GM12865 (cell line): ENCODE measurements around the gene ARHGEF12.

Experiments
- DNase-seq: peaks from one replicate; pipeline ENCODE4 v3.0.0; 2010; ENCODE audit warnings: low read depth
- H3K4me3 ChIP-seq: 2 replicates; pipeline ENCODE4 v1.5.1; 2011; ENCODE audit warnings: mild to moderate bottlenecking, low read depth, low read length, control low read depth
- TF ChIP-seq, protein P1 (sequence below): IDR thresholded peaks from 2 replicates; pipeline ENCODE4 v1.5.1; 2011; ENCODE audit warnings: low read length, control low read depth, low read depth, inconsistent platforms; ENCODE audit not compliant: insufficient read depth; ENCODE audit errors: missing control alignments

ARHGEF12 gene

GRCh38 chr11:120350637-120351036 is 14.4 kb downstream of the ARHGEF12 start:
- TF ChIP-seq, protein P1, sequence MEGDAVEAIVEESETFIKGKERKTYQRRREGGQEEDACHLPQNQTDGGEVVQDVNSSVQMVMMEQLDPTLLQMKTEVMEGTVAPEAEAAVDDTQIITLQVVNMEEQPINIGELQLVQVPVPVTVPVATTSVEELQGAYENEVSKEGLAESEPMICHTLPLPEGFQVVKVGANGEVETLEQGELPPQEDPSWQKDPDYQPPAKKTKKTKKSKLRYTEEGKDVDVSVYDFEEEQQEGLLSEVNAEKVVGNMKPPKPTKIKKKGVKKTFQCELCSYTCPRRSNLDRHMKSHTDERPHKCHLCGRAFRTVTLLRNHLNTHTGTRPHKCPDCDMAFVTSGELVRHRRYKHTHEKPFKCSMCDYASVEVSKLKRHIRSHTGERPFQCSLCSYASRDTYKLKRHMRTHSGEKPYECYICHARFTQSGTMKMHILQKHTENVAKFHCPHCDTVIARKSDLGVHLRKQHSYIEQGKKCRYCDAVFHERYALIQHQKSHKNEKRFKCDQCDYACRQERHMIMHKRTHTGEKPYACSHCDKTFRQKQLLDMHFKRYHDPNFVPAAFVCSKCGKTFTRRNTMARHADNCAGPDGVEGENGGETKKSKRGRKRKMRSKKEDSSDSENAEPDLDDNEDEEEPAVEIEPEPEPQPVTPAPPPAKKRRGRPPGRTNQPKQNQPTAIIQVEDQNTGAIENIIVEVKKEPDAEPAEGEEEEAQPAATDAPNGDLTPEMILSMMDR, result no peak

DNA sequence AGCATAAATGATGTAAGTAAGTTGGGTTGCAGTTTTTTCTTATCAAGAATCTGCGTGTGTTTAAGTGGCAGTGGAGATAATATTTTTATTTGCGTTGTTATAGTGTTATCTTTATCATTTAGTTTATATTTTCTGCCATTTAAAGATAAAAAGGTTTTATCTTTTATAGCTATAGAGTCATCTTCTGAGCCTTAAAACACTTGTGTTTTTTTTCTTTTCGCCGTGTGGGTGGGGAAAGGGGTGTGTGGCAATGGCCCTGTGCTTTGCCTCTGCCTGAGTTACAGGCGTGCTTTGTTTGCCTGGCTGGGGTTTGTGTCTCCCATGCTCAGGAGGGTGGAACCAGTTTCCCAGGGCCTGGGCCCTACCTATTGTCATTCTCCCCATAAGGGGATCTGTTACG is 16.2 kb downstream of the ARHGEF12 start:
- no peak overlapping the region for H3K4me3 ChIP-seq
- TF ChIP-seq, protein P1, result no peak
- DNase-seq, result no peak

More at GRCh38 chr11:120350637-120351036, 14.4 kb downstream of the ARHGEF12 start:
- DNase-seq, result no peak
- no peak overlapping the region for H3K4me3 ChIP-seq

DNA sequence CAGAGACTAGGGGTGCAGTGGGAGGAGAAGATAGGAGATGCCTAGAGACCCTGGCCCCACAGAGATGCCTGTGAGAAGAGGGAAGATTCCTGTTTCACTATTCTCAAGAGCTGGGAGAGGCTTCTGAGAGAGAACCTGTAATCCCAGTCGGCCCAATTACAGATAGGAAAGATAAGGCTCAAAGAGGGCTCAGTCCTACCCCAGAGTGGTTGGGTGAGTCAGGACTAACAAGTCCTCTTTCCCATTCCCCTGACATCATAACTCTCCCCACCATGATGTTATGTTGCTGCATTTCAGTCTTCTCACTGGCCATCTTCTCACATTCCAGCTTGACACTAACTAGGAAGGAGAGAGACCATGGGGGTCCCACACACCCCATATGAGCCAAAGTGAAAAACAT is 17.9 kb downstream of the ARHGEF12 start:
- DNase-seq, result no peak
- TF ChIP-seq, protein P1, result no peak
- H3K4me3 ChIP-seq, result no peak overlapping the region

- H3K4me3 ChIP-seq, result no peak overlapping the region
- TF ChIP-seq, protein P1, result no peak
- DNase-seq, result no peak
These were observed 18.6 kb downstream of the ARHGEF12 start for GRCh38 chr11:120354779-120355178.

DNA sequence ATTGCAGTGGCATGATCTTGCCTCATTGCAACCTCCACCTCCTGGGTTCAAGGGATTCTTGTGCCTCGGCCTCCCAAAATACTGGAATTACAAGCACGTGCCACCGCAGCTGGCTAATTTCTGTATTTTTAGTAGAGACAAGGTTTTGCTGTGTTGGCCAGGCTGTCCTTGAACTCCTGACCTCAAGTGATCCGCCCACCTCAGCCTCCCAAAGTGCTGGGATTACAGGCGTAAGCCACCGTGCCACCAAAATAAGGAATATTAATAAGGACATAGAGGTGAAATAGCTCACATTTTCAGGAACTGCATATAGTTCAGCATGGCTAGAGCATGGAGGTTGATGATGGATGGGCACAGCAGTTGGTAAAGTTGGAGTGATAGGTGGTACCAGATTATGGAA is 21.4 kb downstream of the ARHGEF12 start:
- H3K4me3 ChIP-seq, result no peak overlapping the region
- DNase-seq, result no peak
- TF ChIP-seq, protein P1, result no peak

DNA sequence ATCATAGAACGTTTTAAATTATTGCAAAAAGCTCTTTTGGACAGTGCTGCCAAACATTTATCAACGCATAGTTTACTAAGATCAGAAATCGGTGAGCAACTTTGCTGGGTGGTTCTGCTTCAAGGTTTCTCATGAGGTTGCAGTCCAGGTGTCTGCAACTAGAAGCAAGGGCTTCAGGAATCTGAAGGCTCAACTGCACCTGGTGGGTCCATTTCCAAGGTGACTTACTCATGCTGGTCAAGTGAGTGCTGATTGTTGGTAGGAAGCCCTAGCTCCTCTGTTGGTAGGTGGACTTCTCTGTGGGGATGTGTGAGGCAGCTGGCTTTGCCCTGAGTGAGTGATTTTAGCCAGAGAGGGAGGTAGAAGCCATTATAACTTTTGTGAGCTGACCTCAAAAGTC is 22.5 kb downstream of the ARHGEF12 start:
- TF ChIP-seq, protein P1, result no peak
- no peak overlapping the region for H3K4me3 ChIP-seq

DNA sequence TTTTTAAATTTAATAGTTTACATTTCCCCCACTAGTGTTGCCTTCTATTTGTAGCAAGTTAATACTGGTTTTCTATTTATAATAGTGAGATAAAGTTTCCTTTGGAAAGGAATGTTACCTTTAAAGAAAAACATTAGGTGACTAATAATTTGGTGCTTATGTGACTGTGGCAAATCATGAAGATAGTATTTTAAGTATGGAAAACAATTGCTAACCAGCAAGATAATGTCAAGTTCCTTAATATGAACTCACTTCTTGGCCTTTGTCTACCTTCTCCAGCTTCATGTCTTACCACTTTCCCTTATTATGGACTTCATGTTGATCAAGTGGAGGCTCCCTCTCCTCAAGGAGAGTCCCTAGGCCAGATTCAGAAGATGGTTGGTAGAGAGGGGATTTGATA is 27.2 kb downstream of the ARHGEF12 start:
- H3K4me3 ChIP-seq, result no peak overlapping the region
- no peak for DNase-seq
- TF ChIP-seq, protein P1, result no peak

More for the DNA sequence above, 22.5 kb downstream of the ARHGEF12 start:
- DNase-seq, result no peak
